Epithelial cell of prostate (primary cell): Measurements from ENCODE around the gene ABCA4.

Experiments
- DNase-seq: peaks from one replicate; pipeline ENCODE4 v3.0.0-alpha.2; 2011; ENCODE audit warnings: low read depth, low spot score
- H3K27ac ChIP-seq: fragments of 450-650 bp; 2 replicates; pipeline ENCODE4 v1.5.1; 2017; ENCODE audit warnings: mild to moderate bottlenecking

ABCA4 gene

DNA sequence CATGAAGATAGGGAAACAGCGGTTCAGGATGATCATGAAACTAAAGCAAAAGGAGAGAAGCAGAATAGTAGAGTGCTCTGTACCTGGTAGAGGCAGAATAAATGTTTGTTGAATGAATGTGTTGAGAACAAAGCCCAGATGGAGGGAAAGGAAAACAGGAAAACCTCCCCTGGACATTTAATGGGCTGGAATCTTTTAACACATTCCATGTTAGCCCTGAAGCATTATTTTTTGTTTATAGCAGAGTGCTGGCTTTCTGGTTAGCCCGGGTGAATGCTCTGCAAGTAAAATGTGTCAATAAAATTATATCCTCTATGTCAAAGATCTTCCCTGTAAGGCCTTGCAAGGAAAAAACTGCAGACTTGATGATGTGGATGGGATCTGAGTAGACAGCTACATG is 60.2 kb downstream of the ABCA4 start:
- H3K27ac ChIP-seq: no peak overlapping the region
- no peak for DNase-seq

DNA sequence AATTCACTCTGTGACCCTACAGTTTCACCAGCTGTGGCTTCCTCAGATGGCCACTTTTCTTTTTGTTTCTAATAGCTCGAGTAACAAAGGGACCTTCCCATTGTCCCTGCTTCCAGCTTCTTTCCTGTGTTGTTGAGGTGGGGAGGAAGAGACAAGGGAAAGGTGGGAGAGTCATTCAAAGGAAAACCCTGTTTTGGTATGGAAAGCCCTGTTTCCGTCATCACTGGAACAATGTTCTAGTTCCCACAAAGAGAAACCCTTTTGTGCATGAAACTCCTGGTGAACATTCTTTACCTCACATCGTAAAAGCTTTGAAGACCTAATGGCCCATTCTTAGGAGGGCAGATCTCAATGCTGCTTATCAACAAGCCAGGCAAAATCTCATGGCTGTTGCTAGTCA is 62.2 kb downstream of the ABCA4 start:
- no peak for DNase-seq

GRCh38 chr1:94056996-94057395 is 64.0 kb downstream of the ABCA4 start:
- DNase-seq: no peak
- H3K27ac ChIP-seq: no peak overlapping the region

More for the DNA sequence above, 62.2 kb downstream of the ABCA4 start:
- H3K27ac ChIP-seq: no peak overlapping the region

DNA sequence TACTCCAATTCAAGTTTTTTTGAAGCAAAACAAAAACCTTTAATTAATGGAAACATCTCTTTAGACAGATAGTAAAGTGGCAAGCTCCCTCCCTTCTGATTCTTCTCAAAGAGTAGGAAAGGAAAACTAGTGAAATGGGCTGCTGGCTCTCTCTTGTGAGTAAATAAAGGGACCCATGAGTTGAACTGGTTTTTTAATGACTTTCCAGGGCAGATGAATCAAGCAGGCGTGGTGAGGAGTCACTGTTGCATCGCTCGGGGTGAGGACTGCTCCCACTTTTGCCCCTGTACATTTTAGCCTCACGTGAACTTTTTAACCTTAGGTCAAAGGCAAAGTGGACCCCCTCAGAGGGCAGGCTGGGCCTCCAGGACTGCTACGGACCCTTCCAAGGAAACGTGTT is 64.8 kb downstream of the ABCA4 start:
- H3K27ac ChIP-seq: peak overlapping the region; percentile 41
- no peak for DNase-seq

DNA sequence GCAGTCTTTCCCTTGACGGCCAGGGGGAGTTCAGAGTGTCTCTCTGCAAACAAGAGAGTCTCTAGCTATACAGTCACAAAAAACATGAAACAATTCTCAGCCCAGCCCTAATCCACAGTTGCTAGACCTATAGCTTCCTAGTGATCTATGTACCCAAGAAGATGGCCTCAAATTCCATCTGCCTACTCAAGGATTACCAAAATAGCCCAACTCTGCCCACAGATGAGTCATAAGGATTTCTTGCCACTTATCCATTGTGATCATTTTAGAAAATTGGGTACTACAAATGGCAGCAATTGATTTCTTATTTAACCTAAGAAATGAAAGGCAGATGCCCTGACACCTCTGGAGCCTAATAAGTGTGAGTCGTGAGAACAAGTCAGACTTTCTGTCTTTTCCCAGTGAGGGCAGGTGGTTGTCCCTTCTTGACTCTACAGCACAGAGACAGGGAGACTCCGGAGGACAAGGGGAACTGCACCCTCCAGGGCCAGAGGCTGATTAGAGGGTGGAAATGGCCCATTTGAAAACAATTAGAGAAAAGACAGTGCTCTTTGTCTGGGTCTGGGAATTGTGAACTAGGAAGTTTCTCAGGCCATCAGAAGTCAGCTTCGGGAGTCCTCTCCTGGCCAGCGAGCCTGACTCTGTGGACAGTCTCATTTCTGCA is 65.4 kb downstream of the ABCA4 start:
- DNase-seq: no peak
- peak overlapping the region; percentile 41 for H3K27ac ChIP-seq

DNA sequence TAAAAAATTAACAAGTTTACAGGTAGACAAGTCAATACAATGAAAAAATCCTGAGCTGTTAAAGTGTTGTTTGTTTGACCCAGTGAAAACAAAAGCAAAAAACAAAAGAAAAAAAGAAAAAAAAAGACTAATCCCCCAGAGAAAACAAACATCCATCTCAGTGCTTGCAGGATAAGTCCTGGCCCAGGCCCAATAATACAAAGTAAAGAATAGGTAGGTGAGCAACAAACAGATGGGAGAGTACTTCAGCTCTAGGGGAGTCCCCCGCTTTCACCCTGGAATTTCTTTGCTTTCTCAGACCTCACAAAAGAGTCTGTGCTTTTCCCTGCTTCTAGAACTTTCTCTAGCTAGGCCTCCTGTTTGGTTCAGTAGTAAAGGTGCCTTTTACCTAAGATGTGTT is 70.3 kb downstream of the ABCA4 start:
- no peak for DNase-seq
- H3K27ac ChIP-seq: peak overlapping the region; percentile 73

GRCh38 chr1:94050254-94050653 is 70.7 kb downstream of the ABCA4 start:
- DNase-seq: no peak
- peak overlapping the region; percentile 73 for H3K27ac ChIP-seq

DNA sequence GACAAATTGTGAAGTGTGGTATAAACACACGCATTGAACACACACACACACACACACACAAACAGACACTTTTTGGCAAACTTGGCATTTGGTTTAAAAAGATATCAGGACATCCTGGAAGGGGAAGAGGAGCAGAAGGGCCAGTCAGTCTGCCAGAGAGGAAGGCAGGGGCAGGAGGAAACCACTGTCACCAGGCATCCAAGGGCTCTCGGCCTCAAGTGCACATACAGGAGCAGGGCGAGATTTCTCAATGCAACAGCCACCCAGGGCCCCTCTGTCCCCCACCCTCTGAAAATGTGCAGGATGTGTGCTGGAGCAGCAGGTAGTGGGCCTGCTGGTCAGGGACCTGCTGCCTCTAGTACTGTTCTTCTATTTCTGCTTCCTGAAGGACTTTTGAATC is 71.2 kb downstream of the ABCA4 start:
- no peak for DNase-seq
- peak overlapping the region; percentile 73 for H3K27ac ChIP-seq

- H3K27ac ChIP-seq: no peak overlapping the region
- DNase-seq: no peak
Measured at GRCh38 chr1:94048413-94049164, 72.4 kb downstream of the ABCA4 start.

GRCh38 chr1:94047949-94048348 is 73.0 kb downstream of the ABCA4 start:
- DNase-seq: no peak
- H3K27ac ChIP-seq: no peak overlapping the region

GRCh38 chr1:94045465-94046056 is 75.4 kb downstream of the ABCA4 start:
- peak overlapping the region; percentile 58 for H3K27ac ChIP-seq
- no peak for DNase-seq

DNA sequence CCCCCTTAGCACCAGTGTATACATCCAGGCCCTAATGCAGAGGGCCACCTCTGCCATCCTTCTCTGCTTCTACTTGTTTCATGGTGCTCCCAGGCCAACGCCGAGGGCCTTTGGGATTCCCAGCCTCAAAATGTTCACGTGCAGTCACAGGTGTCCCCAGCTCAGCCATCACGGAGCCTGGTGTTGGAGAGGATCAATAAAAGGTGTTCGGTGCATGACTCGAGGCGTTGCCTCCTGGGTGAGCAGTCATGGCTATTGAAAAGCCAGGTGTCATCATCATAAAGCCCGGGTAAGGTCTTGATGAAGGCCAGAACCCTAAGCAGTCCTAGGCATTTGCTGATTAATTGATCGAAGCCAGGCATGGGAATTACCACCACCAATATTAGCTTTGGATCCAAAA is 76.1 kb downstream of the ABCA4 start:
- DNase-seq: no peak
- no peak overlapping the region for H3K27ac ChIP-seq

DNA sequence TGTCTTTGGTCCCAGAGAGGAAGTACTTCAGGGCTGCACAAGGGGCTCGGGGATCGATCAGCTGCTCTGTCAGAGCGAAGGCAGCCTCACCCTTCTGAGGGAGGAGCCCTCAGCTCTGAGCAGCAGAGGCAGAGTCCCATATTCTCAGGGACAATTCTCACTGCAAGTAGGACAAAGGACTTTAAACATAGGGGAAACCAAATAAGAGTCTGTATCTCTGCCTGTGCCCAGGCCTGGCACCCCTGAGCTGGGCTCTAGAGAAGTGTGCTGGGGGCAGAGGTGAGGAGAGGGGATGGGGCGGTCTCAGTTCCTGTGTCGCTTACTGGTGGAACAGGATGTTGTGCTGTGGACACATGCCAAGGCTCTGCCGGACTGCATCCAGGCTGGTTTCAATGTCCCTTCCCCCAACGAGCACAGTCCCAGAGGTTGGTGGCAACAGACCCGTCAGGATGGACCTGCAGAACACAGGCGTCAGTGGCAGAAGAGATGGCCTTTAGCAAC is 76.6 kb downstream of the ABCA4 start:
- H3K27ac ChIP-seq: no peak overlapping the region
- DNase-seq: no peak

DNA sequence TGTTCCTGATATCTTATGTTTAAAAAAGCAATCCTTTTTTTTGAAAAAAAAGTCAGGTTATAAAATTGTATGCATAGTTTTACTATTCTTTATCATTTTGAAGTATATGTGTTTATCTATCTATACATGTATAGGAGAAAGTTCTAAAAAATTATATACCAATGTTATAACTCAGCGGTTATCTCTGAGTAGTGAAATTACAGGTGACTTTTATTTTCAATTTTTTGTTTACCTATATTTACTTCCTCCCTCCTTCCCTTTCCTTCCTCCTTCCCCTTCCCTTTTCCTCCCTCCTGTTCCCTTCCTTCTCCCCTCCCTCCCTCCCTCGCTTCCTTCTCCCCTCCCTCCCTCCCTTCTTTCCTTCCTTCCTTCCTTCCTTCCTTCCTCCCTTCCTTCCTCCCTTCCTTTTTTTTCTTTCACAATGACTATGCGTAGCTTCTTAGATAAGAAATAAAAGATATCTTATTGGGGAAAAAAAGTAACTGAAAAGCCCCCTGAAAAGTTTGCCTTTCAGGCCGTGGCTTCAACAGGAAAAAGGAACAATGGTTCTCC is 77.1 kb downstream of the ABCA4 start:
- H3K27ac ChIP-seq: no peak overlapping the region
- no peak for DNase-seq

- H3K27ac ChIP-seq: no peak overlapping the region
- no peak for DNase-seq
Measured at GRCh38 chr1:94042388-94042787, 78.6 kb downstream of the ABCA4 start.

DNA sequence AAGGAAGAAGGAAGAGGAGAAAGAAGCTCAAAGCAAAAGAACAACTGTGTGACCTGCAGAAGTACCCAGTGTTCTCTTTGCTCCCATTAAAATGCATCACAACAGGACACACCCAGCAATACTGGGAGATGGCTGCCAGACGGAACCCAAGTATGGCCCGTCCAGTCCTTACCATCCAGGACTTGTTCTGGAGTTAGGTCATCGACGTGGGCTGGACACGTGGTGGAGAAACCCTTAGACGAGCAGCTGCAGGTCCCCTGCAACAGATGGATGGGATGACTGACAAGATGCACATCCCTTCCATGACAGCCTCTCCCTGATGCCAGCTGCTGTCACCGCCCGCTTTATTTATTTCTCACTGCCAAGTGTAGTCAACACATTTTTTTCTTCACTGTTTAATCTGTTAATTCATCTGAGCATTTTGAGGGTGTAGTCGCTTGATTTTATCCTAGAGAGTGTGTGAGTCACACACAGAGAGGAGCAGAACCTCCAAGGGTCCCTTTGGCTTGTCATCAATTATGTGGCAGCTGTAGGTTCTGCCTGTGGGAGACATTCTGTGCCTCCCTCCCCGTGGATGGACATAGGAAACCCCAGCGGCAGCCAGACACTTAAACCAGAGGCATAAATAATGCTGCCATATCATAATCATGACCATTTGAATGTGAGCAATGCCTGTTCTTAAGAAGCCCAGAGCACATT is 80.9 kb downstream of the ABCA4 start:
- DNase-seq: no peak
- no peak overlapping the region for H3K27ac ChIP-seq

DNA sequence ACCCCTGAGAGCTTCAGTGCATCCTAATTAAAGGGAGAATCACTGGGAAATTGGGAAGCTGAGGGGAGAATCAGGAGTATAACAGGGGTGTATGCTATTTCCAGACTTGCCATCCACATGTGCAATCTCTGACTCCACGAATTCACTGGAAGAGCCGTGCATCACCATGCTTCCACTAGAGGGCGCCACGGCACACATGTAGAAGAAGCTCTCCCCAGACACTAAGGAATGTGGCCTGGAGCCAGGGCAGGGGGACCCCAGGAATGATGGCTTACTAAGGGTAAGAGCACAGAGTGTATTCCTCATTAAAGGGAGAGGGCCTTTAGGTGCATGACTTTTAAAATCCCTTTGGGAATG is 81.5 kb downstream of the ABCA4 start:
- DNase-seq: no peak
- H3K27ac ChIP-seq: no peak overlapping the region

DNA sequence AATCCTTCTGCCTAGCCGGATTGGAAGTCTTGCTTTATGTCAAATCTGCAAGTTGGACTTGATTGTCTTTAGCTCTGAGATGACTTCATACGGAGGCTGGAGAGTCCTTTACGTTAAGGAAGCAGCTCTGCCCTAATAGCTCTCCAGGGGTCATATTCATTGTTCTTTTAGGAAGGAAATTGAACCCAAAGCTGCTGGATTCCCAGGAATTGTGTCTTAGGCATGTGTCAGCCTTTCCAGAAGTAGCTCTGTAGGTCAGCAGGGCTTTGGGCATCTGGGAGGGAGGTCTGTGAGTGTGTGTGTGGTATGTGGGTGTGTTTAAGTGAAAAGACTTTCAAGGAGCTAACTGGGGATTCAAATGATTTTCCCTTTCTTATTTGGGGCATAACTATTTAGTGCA is 82.4 kb downstream of the ABCA4 start:
- DNase-seq: no peak
- peak overlapping the region; percentile 59 for H3K27ac ChIP-seq

- peak overlapping the region; percentile 59 for H3K27ac ChIP-seq
- peak; percentile 69 for DNase-seq
Measured at GRCh38 chr1:94037392-94038229, 83.3 kb downstream of the ABCA4 start.

DNA sequence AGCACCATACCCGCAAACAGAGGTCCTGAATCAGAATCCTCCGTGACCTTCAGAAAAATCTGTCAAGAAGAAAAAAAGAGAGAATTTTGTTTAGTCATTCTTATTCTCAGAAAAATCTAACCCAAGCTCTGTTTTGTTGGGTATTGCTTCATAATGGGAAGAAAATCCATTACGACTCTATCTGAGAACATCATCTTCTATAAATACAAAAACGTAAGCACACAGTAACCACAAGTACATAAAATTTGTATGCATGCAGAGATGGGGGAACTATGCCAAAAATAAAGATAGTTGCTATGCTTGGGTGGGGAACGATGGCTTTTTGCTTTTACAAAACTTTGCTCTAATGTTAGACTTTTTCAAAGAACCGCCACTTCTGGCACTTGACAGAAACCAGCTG is 84.2 kb downstream of the ABCA4 start:
- DNase-seq: no peak
- H3K27ac ChIP-seq: no peak overlapping the region
